Caco-2 (cell line): Measurements from ENCODE around the gene CLPSL1. TPM values are rescaled to one million over a fixed set of nuclear protein-coding genes. Genes with fewer than 3 reads are reported as not detected.

Experiments used
- BruUV-seq: library from RNA; stranded (reverse); fragments of 400-500 nt; replicated peaks from 2 replicates; lab custom pipeline; 2021; lab: Mats Ljungman, UMichigan
- CTCF ChIA-PET: fragments of 300-600 bp; sonication (Branson Sonifier 250); formaldehyde crosslinking; loops from one replicate; lab custom pipeline; 2022; ENCODE audit warnings: antibody characterized with exemption; lab: Charles Lee
- POLR2A ChIA-PET: fragments of 300-600 bp; sonication (Branson Sonifier 250); formaldehyde crosslinking; loops from one replicate; lab custom pipeline; 2022; ENCODE audit warnings: antibody characterized with exemption; lab: Charles Lee
- DNase-seq, 2 experiments: peaks; one replicate each; pipeline versions ENCODE4 v3.0.0 to v3.0.0-alpha.2; 2020 to 2022
- H3K27me3 ChIP-seq: replicated peaks from 2 replicates; pipeline ENCODE4 v1.6.0; 2011; ENCODE audit warnings: low read length; ENCODE audit not compliant: control insufficient read depth, insufficient read depth
- H3K36me3 ChIP-seq: 2 replicates; pipeline ENCODE4 v1.5.1; 2011; ENCODE audit warnings: low read length; ENCODE audit not compliant: control insufficient read depth, insufficient read depth
- H3K4me1 ChIP-seq: fragments of 250-450 bp; sonication (Bioruptor Pico); 2 replicates; pipeline ENCODE4 v1.5.1; 2020; ENCODE audit warnings: mild to moderate bottlenecking
- H3K4me3 ChIP-seq: 2 replicates; pipeline ENCODE4 v1.5.1; 2011; ENCODE audit warnings: low read depth, mild to moderate bottlenecking, control low read depth, low read length
- H3K9me3 ChIP-seq: fragments of 250-450 bp; sonication (Bioruptor Pico); 2 replicates; pipeline ENCODE4 v1.5.1; 2020; ENCODE audit warnings: mild to moderate bottlenecking, moderate library complexity
- H3K27ac Mint-ChIP-seq: one replicate; pipeline ENCODE4 v1.8.0; 2022; ENCODE audit warnings: mixed read lengths; ENCODE audit not compliant: unreplicated experiment
- H3K27me3 Mint-ChIP-seq: one replicate; pipeline ENCODE4 v1.8.0; 2022; ENCODE audit warnings: mixed read lengths; ENCODE audit not compliant: insufficient read depth, unreplicated experiment
- H3K36me3 Mint-ChIP-seq: one replicate; pipeline ENCODE4 v1.8.0; 2022; ENCODE audit warnings: mild to moderate bottlenecking, mixed read lengths; ENCODE audit not compliant: insufficient read depth, unreplicated experiment
- H3K4me1 Mint-ChIP-seq: one replicate; pipeline ENCODE4 v1.8.0; 2022; ENCODE audit warnings: low read depth, mixed read lengths; ENCODE audit not compliant: unreplicated experiment
- H3K4me3 Mint-ChIP-seq: one replicate; pipeline ENCODE4 v1.8.0; 2022; ENCODE audit warnings: mild to moderate bottlenecking, moderate library complexity, mixed read lengths; ENCODE audit not compliant: unreplicated experiment
- H3K9me3 Mint-ChIP-seq: one replicate; pipeline ENCODE4 v1.8.0; 2022; ENCODE audit warnings: mixed read lengths; ENCODE audit not compliant: unreplicated experiment
- intact Hi-C: fragments of 100-400 bp; cut with micrococcal nuclease; formaldehyde crosslinking; loops from one replicate; pipeline ENCODE4 v1.10.0; 2022; ENCODE audit not compliant: unreplicated experiment
- total RNA-seq: library from RNA; stranded (reverse); gene quantifications from 2 replicates; pipeline ENCODE4 v1.2.3, GENCODE V29; 2022
- TF ChIP-seq, protein P1 (sequence below), 2 experiments: fragments of 200-600 bp in 1 of 2; IDR thresholded peaks; 1 replicate in 1 of 2; 2 replicates in 1 of 2; pipeline versions ENCODE4 v1.5.1 to v1.8.0; 2011 to 2022; ENCODE audit warnings: antibody characterized with exemption in 1 of 2, control low read depth in 1 of 2, inconsistent platforms in 1 of 2, low read depth in 1 of 2, low read length in 1 of 2, mild to moderate bottlenecking in 1 of 2, moderate library complexity in 1 of 2; ENCODE audit not compliant: insufficient read depth in 1 of 2, severe bottlenecking in 1 of 2, unreplicated experiment in 1 of 2

The CLPSL1 gene
- total RNA-seq, 1 experiment from 2014 or later, result not detected

GRCh38 chr6:35833536-35833935 is 52.7 kb downstream of the CLPSL1 start:
- CTCF ChIA-PET, result no interaction called here
- BruUV-seq, result no TSS peak
- Histone ChIP-seq H3K4me1 (peaks cover 13% of the 10 kb centered on the region), H3K36me3 (no peaks in the 10 kb centered on the region), H3K9me3 (no peaks in the 10 kb centered on the region), H3K27me3 (no peaks in the 10 kb centered on the region), H3K4me3 (no peak overlapping the region)
- H3K4me3 Mint-ChIP-seq, result no peak overlapping the region
- peaks cover 58% of the 10 kb centered on the region for H3K36me3 Mint-ChIP-seq
- H3K4me1 Mint-ChIP-seq, result peaks cover 6% of the 10 kb centered on the region
- no peaks in the 10 kb centered on the region for H3K27me3 Mint-ChIP-seq
- no peaks in the 10 kb centered on the region for H3K9me3 Mint-ChIP-seq
- peak in 1 of 2 experiments; percentile 12 for DNase-seq
- no peak overlapping the region for H3K27ac Mint-ChIP-seq
- TF ChIP-seq, protein P1, sequence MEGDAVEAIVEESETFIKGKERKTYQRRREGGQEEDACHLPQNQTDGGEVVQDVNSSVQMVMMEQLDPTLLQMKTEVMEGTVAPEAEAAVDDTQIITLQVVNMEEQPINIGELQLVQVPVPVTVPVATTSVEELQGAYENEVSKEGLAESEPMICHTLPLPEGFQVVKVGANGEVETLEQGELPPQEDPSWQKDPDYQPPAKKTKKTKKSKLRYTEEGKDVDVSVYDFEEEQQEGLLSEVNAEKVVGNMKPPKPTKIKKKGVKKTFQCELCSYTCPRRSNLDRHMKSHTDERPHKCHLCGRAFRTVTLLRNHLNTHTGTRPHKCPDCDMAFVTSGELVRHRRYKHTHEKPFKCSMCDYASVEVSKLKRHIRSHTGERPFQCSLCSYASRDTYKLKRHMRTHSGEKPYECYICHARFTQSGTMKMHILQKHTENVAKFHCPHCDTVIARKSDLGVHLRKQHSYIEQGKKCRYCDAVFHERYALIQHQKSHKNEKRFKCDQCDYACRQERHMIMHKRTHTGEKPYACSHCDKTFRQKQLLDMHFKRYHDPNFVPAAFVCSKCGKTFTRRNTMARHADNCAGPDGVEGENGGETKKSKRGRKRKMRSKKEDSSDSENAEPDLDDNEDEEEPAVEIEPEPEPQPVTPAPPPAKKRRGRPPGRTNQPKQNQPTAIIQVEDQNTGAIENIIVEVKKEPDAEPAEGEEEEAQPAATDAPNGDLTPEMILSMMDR (IDR thresholded peaks at IDR 0.05; ENCODE audit: insufficient read depth in 1 of 2, low read depth in 1 of 2, low read length in 1 of 2, severe bottlenecking in 1 of 2, unreplicated experiment in 1 of 2), result no peak
- POLR2A ChIA-PET, result no interaction called here
- intact Hi-C loops, result no loop called here

Other genes with a start within 250 kb of the CLPSL1 start
- gene FKBP5, start 92.1 kb upstream of the CLPSL1 start, total RNA-seq, result 16.5 and 20.1 TPM in 2 replicates
- gene ARMC12, start 44.0 kb upstream of the CLPSL1 start, total RNA-seq, result not detected in 2 replicates
- gene CLPSL2, start 4.4 kb upstream of the CLPSL1 start, total RNA-seq, result 1.3 and 2.0 TPM in 2 replicates
- gene CLPS, start 16.3 kb downstream of the CLPSL1 start, total RNA-seq, result not detected in 2 replicates
- gene LHFPL5, start 24.3 kb downstream of the CLPSL1 start, total RNA-seq, result not detected in 2 replicates
- gene SRPK1, start 140.1 kb downstream of the CLPSL1 start, total RNA-seq, result 114 and 124 TPM in 2 replicates
- 1.4 and 1.8 TPM in 2 replicates for gene SLC26A8, start 243.6 kb downstream of the CLPSL1 start, total RNA-seq
- 69.3 and 72.0 TPM in 2 replicates for gene MAPK14, start 246.8 kb downstream of the CLPSL1 start, total RNA-seq